HG03439 (cell line): ENCODE data around the gene TEKT5.

Source experiments
- ATAC-seq: cut with Tn5 transposase; IDR thresholded peaks from one replicate; pipeline ENCODE4 v1.9.1; 2021; ENCODE audit warnings: mild to moderate bottlenecking, moderate library complexity; ENCODE audit not compliant: unreplicated experiment

TEKT5 gene

GRCh38 chr16:10581507-10581906 lies 113.2 kb downstream of the TEKT5 start:
- no peak for ATAC-seq

GRCh38 chr16:10580883-10581247 lies 113.9 kb downstream of the TEKT5 start:
- no peak for ATAC-seq

DNA sequence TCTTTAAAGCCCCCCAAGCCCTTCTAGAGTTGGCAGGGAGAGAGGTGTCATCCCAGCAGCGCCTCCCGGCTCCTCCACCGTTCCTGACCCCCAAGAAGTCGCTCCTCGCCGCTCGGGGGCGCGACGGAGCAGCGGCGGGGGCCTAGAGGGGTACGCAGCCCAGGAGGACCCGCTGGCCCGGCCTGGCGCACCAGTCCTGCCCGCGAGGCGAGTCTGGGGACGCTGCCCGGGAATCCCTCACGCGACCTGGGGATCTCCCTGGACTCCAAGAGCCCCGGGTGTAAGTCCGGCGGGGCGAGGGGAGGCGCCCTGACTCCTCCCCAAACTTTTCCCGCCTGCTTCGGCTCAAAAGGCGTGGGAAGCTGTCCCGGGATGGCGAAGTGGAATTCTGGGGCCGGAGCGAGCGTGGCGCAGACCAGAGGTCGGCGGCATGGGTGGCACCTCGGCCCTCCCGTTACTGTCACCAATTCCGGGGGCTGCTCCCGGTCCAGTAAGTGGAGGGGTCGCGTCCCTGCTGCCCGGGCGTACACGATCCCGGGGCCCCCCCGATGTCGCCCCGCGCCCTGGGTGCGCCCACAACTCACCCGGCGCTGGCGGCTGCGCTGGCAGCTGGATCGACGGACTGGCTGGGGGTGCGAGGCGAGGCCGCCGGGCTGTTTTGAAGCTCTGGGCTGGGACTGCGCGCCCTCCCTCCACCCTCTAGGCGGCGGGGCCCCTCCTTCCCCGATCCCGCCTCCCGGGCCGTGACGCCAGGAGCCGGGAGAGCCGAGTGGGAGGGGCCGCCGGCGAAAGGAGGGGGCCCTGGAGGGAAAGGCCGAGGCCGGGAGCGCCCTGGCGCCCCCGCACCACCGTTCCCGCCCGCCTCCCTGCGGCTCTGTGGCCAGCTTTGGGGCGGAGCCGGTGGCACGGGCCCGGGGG lies 114.5 kb downstream of the TEKT5 start, which contains the start of gene EMP2:
Gene EMP2 (minus strand): TSS at position 634 of the 918 bp plus-strand sequence. CDS start 32,981 bp downstream, outside the sequence.
- no peak for ATAC-seq

GRCh38 chr16:10579575-10579964 lies 115.2 kb downstream of the TEKT5 start:
- ATAC-seq, result no peak

DNA sequence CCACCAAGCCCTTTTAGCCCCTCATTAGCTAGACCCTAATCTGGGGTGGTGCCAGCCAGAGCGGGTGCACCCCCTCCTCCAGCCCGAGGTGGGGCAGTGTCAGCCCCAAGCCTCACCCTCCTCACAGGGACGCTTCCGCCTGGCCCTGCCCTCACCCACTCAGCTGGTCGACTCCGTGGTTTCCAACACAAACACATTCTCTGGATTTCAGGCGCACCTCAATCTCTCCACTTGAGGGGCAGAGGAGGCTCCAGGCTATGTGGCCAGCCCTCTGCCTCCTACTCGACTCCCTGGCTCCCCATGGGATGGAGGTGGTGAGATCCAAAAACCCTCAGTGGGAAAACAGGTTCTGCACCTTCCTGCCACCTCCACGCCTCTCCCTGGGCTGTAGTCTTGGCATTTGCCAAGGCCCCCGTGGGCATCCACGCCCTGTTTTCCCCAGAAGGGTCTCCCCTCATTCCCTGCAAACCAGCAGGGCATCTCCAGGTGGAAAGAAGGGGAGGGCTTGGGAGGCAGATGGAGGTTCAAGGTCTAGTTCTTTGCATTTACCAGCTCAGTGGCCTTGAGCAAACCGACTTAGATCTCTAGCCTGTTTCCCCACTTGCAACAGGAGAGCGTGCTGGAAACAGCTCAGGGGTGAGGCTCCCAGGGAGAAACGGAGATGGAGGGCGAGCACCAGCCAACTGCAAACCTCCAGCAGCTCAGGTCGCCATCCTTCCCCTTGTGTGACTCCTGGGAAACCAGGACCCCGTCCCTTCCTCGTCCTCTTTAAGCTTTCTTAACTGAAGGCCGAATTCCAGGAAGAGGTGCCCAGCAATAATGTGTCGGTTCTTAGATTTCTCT lies 116.0 kb downstream of the TEKT5 start:
- no peak for ATAC-seq
